SJSA1 (cell line): ENCODE data around the gene LRRC58. TPM values are rescaled to one million over a fixed set of nuclear protein-coding genes. Genes with fewer than 3 reads are reported as not detected.
"Not testable (repeated sequence)": the region's sequence is repeated elsewhere in the genome, so short reads cannot be mapped to it uniquely, and the experiment has no call there.

ENCODE experiments used
- DNase-seq, 2 experiments: peaks; one replicate each; pipeline ENCODE4 v3.0.0-alpha.2; 2015 to 2020; ENCODE audit warnings: low spot score in 2 of 2, low read depth in 1 of 2
- H3K27ac ChIP-seq: fragments of 250-450 bp; sonication (Bioruptor Pico); 2 replicates; pipeline ENCODE4 v1.5.1; 2020; ENCODE audit warnings: mild to moderate bottlenecking, moderate library complexity
- H3K27me3 ChIP-seq: fragments of 250-450 bp; sonication (Bioruptor Pico); replicated peaks from 2 replicates; pipeline ENCODE4 v1.5.1; 2020; ENCODE audit warnings: mild to moderate bottlenecking, moderate library complexity
- H3K36me3 ChIP-seq: fragments of 250-450 bp; sonication (Bioruptor Pico); 2 replicates; pipeline ENCODE4 v1.5.1; 2020; ENCODE audit warnings: mild to moderate bottlenecking
- H3K4me1 ChIP-seq: fragments of 250-450 bp; sonication (Bioruptor Pico); replicated peaks from 2 replicates; pipeline ENCODE4 v1.6.1; 2021; ENCODE audit warnings: mild to moderate bottlenecking
- H3K4me3 ChIP-seq: fragments of 250-450 bp; sonication (Bioruptor Pico); 2 replicates; pipeline ENCODE4 v1.5.1; 2020; ENCODE audit warnings: mild to moderate bottlenecking
- H3K9me3 ChIP-seq: fragments of 250-450 bp; sonication (Bioruptor Pico); replicated peaks from 2 replicates; pipeline ENCODE4 v1.5.1; 2020; ENCODE audit warnings: mild to moderate bottlenecking
- total RNA-seq: library from RNA; depleted of rRNA; stranded (reverse); fragments of >200 nt; shearing (Covaris generic); gene quantifications from 2 replicates; pipeline ENCODE4 v1.2.3, GENCODE V29; 2014

LRRC58 gene
- total RNA-seq, 1 experiment from 2014 or later = 31.7 TPM

DNA sequence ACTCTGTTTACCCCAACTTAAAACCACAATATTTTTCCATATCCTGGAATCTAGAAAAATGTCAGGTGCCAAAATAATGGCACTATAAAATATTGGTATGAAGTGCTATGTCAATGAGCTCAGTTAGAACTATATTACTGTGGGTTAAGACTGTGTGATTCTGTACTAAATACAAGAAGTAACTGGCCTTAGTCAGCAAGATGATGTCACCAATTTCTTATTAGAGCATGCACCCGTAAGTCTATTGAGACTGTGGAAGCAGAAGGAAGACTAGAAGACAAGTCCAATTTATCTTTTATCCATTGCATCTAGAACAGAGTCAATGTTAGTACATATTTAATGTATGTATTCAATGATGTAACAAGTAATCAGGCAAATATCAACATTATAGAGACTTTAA lies 25.0 kb downstream of the LRRC58 start:
- no peak for DNase-seq
- Histone ChIP-seq H3K4me1 (no peaks in the 10 kb centered on the region), H3K27ac (no peak overlapping the region), H3K27me3 (no peaks in the 10 kb centered on the region), H3K36me3 (peaks cover 5% of the 10 kb centered on the region; the same call in 1 of the 2 replicates), H3K4me3 (no peak overlapping the region), H3K9me3 (no peaks in the 10 kb centered on the region)

DNA sequence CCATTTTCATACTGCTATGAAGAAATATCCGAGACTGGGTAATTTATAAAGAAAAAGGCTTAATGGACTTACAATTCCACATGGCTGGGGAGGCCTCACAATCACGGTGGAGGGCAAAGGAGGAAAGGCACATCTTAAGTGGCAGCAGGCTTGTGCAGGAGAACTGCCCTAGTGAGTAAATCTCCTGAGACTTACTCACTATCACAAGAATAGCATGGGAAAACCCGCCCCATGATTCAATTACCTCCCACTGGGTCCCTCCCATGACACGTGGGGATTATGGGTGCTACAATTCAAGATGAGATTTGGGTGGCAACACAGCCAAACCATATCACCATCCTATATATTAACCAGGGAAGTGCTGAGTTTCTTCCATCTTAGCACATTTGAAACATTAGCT lies 25.4 kb downstream of the LRRC58 start:
- H3K9me3 ChIP-seq, H3K4me1 ChIP-seq, H3K4me3 ChIP-seq, H3K27ac ChIP-seq, DNase-seq, H3K27me3 ChIP-seq, H3K36me3 ChIP-seq: not testable (repeated sequence)

DNA sequence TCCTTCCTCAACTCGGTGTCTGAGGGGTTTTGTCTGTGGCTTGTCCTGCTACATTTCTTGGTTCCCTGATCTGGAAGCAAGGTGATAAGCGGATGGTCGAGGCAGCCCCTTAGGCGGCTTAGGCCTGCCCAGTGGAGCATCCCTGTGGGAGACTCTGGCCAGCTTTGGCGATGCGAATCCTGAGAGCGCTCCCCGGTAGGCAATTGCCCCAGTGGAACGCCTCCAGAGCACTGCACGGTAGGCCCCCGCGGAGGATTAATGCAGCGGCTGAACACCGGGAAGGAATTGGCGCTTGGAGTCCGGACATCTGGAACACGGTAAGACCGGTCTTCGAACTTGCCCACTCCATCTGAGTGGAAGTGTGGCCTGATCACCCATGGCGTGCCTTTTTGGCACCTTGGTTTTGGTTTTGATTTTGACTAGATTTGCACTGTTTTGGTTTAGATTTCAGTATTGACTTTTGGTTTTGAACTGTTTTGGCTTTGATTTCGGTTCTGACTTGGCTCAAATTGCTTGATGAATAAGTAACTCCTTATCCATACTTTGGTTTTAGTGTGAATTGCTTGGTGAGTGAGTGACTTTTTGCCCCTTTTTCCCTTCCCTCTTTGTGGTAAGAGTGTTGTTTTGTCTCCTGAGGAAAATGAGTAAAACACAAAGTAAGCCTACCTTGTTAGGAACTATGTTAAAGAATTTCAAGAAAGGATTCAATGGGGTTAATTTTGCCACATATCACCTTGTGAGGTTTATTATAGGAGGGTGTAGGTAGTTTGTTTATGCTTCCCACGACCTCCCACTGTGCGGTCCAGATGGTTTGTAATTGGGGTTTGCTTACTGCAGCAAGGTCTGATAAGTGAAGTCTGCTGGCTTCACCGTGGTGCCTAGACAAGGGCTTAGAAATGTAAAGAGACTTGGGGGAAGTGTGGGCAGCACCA lies 37.0 kb downstream of the LRRC58 start:
- H3K27me3 ChIP-seq = no peaks in the 10 kb centered on the region
- H3K9me3 ChIP-seq = no peaks in the 10 kb centered on the region; the same call in 1 of the 2 replicates
- no peak for DNase-seq
- H3K36me3 ChIP-seq = no peaks in the 10 kb centered on the region
- no peaks in the 10 kb centered on the region for H3K4me1 ChIP-seq
- H3K27ac ChIP-seq = no peak overlapping the region
- H3K4me3 ChIP-seq = no peak overlapping the region

DNA sequence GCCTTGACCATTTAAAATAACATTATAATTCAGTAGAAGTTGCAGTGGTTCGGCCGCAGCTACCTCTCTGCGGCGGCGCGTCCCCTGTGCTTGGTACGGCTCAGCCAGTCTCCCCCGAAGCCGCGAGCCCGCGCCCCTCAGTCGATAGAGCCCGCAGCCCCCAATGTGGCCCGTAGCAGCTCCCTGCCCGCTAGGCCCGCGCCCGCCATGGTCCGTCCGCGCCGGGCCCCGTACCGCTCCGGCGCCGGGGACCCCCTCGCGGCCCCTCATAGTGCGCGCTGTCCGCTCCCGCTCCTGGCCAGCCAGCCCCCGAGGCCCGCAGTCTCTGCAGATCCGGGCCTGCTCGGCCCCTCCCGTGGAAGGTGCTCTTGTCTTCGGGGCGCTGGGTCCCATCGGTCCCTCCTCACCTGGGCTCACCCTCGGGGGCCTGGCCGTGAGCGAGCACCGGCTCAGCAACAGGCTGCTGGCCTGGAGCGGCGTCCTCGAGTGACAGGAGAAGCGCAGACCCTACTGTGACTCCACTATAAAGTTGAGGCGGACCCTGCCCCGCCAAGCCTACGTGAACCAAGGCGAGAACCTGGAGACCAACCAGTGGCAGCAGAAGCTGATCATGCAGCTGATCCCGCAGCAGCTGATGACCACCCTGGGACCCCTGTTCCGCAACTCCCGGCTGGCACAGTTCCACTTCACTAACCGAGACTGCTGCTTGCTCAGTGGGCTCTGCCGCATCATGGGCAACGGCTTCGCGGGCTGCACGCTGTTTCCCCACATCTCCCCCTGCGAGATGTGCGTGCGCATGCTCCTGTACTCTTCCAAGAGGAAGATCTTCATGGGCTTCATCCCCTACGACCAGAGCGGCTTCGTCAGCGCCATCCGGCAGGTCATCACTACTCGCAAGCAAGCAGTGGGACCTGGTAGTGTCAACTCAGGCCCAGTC lies 42.4 kb downstream of the LRRC58 start:
- Histone ChIP-seq H3K4me3 (no peak overlapping the region), H3K27me3 (no peaks in the 10 kb centered on the region), H3K9me3 (no peaks in the 10 kb centered on the region), H3K36me3 (no peaks in the 10 kb centered on the region), H3K27ac (no peak overlapping the region), H3K4me1 (no peaks in the 10 kb centered on the region)
- no peak for DNase-seq

DNA sequence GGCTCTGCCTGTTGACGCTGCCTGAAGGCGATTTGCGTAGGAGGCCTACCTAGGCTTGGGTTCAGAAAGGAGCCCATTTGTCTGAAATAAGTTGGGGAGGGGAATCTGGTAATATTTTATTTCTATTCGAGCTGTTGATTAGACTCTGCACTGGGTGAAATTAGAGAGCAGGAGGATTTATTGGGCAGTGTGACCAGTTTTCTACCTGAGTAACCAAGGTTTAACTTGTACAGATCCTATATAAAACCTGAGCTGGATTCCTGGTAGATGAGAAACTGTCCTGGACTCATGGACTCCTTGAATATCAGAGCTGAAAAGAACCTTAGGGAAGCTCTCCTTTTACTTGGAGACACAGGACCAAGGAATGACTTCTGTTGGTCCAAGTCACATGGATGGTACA lies 44.5 kb downstream of the LRRC58 start:
- Histone ChIP-seq H3K36me3 (no peaks in the 10 kb centered on the region), H3K9me3 (no peaks in the 10 kb centered on the region), H3K27ac (no peak overlapping the region), H3K27me3 (no peaks in the 10 kb centered on the region), H3K4me1 (no peaks in the 10 kb centered on the region), H3K4me3 (no peak overlapping the region)
- no peak for DNase-seq

DNA sequence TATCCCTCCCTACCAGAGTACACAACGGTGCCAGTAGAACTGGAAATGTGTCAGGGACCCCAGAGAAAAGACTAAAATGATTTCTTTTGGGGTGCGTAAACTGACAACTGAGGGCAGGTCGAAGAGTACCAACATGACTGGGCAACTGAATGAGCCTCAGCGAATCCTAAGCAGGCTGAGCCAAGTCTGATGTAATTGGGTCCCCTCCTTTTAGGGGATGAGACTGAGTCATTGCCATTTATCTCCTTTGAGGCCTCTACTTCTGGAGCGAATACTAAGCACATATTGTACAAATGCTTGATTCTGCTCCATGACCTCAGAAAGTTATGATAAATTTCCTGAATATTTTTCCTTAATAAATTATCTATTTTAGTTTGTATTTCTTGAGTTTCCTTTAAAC lies 46.8 kb downstream of the LRRC58 start:
- H3K27me3 ChIP-seq = no peaks in the 10 kb centered on the region
- DNase-seq = no peak
- no peaks in the 10 kb centered on the region for H3K36me3 ChIP-seq
- no peak overlapping the region for H3K4me3 ChIP-seq
- H3K27ac ChIP-seq = no peak overlapping the region
- no peaks in the 10 kb centered on the region for H3K9me3 ChIP-seq
- no peaks in the 10 kb centered on the region for H3K4me1 ChIP-seq

DNA sequence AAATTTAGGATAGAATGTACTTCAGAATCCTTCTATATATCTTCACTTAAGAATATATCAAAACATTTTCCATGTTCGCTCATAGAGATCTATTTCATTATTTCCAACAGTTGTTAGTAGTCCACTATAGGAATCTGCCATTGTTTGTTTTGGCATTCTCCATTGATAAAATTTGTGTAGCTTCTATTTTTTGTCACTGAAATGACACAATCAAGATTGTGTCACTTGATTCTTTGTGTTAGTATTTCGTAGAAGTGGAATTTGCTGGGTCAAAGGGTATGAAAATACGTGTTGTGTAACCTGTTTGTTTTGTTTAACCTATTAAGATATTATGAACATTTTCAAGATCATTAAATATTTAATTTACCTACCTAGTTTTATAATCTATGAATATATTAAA lies 48.2 kb downstream of the LRRC58 start:
- Histone ChIP-seq H3K36me3 (no peaks in the 10 kb centered on the region), H3K4me1 (no peaks in the 10 kb centered on the region), H3K27me3 (0 out of 2 replicates have a peak, but pooled peaks cover 2% of the 10 kb centered on the region), H3K4me3 (no peak overlapping the region), H3K9me3 (no peaks in the 10 kb centered on the region), H3K27ac (no peak overlapping the region)
- DNase-seq = no peak

DNA sequence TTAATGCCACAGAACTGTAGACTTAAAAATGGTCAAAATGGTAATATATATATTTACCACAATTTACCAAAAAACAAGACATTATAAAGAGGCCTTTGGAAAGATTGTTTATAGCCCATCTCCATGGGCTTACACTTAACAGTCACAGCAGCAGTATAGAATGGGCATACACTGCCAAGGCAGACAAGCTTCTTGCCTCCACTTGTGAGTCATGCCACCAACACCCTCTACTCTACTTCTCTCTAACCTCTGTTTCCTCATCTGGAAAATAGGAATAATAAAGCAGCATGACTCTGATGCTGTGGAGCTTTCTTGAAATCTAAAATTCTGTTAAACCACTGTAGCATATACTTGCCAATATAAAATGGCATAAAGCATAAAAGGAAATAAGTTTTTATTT lies 49.8 kb downstream of the LRRC58 start:
- no peak overlapping the region for H3K27ac ChIP-seq
- H3K9me3 ChIP-seq = no peaks in the 10 kb centered on the region
- no peak for DNase-seq
- 0 out of 2 replicates have a peak, but pooled peaks cover 9% of the 10 kb centered on the region for H3K27me3 ChIP-seq
- H3K4me1 ChIP-seq = no peaks in the 10 kb centered on the region
- H3K4me3 ChIP-seq = no peak overlapping the region
- H3K36me3 ChIP-seq = no peaks in the 10 kb centered on the region

DNA sequence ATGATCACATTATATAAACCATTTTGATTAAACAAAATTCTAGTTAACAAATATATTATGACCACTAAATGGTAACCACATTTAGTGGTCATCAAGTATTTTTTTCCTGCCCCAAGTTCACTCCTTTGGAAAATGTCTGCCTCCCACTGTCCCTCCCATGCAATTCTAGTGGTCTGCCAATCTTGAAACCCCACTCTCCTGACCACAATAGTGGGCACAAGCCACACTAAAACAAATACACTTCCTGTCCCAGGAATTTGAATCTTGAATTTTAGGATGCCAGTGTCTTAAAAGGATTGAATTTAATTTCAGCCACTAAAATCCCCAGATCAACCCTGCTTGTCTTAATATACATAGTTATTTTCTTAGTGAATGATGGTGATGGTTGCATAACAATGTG lies 50.2 kb downstream of the LRRC58 start:
- Histone ChIP-seq H3K4me3 (no peak overlapping the region), H3K27me3 (0 out of 2 replicates have a peak, but pooled peaks cover 9% of the 10 kb centered on the region), H3K9me3 (0 out of 2 replicates have a peak, but pooled peaks cover under 1% of the 10 kb centered on the region), H3K4me1 (no peaks in the 10 kb centered on the region), H3K27ac (no peak overlapping the region), H3K36me3 (no peaks in the 10 kb centered on the region)
- DNase-seq = no peak

DNA sequence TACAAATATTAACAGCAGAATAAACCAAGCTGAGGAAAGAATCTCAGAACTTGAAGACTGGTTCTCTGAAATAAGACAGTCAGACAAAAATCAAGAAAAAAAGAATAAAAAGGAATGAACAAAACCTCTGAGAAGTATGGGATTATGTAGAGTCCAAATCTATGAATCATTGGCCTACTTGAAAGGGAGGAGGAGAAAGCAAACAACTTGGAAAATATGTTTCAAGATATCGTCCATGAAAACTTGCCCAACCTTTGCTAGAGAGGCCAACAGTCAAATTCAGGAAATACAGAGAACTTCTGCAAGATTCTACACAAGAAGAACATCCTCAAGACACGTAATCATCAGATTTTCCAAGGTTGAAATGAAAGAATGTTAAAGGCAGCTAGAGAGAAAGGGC lies 57.6 kb downstream of the LRRC58 start:
- not testable (repeated sequence) for DNase-seq

DNA sequence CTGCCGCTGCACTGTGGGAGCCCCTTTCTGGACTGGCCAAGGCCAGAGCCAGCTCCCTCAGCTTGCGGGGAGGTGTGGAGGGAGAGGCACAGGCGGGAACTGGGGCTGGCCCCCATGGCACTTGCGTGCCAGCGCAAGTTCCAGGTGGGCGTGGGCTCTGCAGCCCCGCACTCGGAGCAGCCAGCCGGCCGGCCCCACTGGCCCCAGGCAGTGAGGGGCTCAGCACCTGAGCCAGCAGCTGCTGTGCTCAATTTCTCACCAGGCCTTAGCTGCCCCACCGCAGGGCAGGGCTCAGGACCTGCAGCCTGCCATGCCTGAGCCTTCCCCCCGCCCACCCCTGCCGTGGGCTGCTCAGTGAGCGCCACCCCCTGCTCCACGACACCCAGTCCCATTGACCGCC lies 59.5 kb downstream of the LRRC58 start:
- DNase-seq = no peak
- Histone ChIP-seq H3K36me3 (no peaks in the 10 kb centered on the region), H3K27me3 (peaks cover 6% of the 10 kb centered on the region; the same call in 1 of the 2 replicates), H3K4me3 (no peak overlapping the region), H3K9me3 (peaks cover 5% of the 10 kb centered on the region; the same call in 1 of the 2 replicates), H3K4me1 (peaks cover 8% of the 10 kb centered on the region), H3K27ac (no peak overlapping the region)

More for the DNA sequence above, 57.6 kb downstream of the LRRC58 start:
- not testable (repeated sequence) for H3K4me1 ChIP-seq, H3K4me3 ChIP-seq, H3K9me3 ChIP-seq, H3K27me3 ChIP-seq, H3K36me3 ChIP-seq, H3K27ac ChIP-seq

DNA sequence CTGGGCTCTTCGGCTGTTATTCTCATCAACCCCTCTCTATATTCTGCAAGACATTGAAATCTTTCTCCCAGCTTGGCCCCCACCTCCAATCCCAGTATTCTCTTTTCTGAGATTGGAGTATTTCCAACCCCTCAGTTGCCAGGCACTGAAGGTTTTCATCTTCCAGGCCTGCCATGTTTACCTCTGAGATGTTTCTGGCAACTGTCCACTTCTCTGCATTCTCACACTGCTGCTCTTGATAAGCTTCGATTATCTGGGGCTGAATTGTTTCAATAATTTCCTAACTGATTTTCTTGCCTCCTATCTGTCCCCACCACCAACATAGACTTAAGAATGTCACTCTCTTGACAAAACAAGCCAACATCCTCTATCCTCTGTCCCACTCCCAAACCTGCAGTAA lies 62.7 kb downstream of the LRRC58 start:
- Histone ChIP-seq H3K4me3 (no peak overlapping the region), H3K27ac (no peak overlapping the region), H3K4me1 (peaks cover 9% of the 10 kb centered on the region), H3K9me3 (no peaks in the 10 kb centered on the region), H3K36me3 (no peaks in the 10 kb centered on the region), H3K27me3 (peaks cover 6% of the 10 kb centered on the region; the same call in 1 of the 2 replicates)
- DNase-seq = no peak

DNA sequence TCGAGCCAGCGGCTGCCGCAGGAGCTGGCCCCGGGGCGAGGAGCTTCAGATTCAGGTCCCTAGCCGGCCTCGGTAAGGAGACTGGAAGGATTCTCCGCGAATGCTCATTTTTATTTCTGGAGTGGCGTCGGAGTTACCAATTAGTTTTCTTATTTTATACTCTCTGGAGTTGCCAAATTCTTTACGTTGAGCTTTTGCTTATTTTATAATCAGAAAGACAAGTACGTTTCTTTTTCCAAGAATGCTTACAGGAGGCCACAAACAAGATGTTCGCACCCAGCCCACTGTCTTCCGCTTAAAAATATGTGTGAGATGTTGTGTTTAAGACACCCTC lies 63.7 kb downstream of the LRRC58 start:
- H3K4me3 ChIP-seq = peak overlapping the region; percentile 37
- no peak overlapping the region for H3K27ac ChIP-seq
- DNase-seq = no peak
- H3K27me3 ChIP-seq = peaks cover 6% of the 10 kb centered on the region; the same call in 1 of the 2 replicates
- no peaks in the 10 kb centered on the region for H3K9me3 ChIP-seq
- peaks cover 9% of the 10 kb centered on the region for H3K4me1 ChIP-seq
- H3K36me3 ChIP-seq = no peaks in the 10 kb centered on the region
